ENCODE results near the gene DKK1.

DNA sequence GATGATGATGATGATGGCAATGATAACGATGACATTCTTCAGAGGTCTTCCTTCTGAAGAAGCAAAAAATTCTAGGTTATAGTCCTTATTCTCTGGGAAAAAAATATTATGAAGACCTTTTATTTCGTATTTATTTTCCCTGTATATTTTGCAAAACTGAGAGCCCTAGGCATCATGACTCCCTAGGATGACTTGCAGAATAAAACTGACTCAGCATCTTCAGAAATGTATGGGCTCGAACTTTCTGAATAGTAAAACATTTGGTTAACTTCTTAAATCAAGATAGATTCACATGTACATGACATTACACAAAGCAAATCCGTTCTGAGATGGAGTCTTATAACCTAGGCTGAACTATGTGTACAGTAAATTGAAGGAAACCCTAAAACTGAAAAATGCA lies 29.4 kb downstream of the DKK1 start:
- TF ChIP-seq, protein P1, sequence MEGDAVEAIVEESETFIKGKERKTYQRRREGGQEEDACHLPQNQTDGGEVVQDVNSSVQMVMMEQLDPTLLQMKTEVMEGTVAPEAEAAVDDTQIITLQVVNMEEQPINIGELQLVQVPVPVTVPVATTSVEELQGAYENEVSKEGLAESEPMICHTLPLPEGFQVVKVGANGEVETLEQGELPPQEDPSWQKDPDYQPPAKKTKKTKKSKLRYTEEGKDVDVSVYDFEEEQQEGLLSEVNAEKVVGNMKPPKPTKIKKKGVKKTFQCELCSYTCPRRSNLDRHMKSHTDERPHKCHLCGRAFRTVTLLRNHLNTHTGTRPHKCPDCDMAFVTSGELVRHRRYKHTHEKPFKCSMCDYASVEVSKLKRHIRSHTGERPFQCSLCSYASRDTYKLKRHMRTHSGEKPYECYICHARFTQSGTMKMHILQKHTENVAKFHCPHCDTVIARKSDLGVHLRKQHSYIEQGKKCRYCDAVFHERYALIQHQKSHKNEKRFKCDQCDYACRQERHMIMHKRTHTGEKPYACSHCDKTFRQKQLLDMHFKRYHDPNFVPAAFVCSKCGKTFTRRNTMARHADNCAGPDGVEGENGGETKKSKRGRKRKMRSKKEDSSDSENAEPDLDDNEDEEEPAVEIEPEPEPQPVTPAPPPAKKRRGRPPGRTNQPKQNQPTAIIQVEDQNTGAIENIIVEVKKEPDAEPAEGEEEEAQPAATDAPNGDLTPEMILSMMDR (conservative IDR thresholded peaks at IDR 0.05 in 1 of 2, IDR thresholded peaks at IDR 0.05 in 1 of 2; ENCODE audit: extremely low read depth in 1 of 2, insufficient read depth in 1 of 2, low read depth in 1 of 2, low read length in 2 of 2), result no peak
- TF ChIP-seq EZH2 (IDR thresholded peaks at IDR 0.05; ENCODE audit: borderline replicate concordance, low read length), result no peak

Measured in mammary epithelial cell (primary cell).